Stomach (tissue), 9 donors: ENCODE data around the gene PEF1. TPM values are rescaled to one million over a fixed set of nuclear protein-coding genes. Genes with fewer than 3 reads are reported as not detected.

Experiments used
- DNase-seq, 2 donors: peaks; one replicate each; pipeline versions ENCODE4 v3.0.0 to v3.0.0-alpha.2; 2013 to 2019
- H3K27ac ChIP-seq, 5 donors: fragments of 200-600 bp in 4 of 5; sonication (generic) in 4 of 5; one replicate each; pipeline ENCODE4 v1.5.1; 2013 to 2019; ENCODE audit warnings: mild to moderate bottlenecking in 1 of 5, moderate library complexity in 1 of 5
- H3K27me3 ChIP-seq, 3 donors: fragments of 200-600 bp; sonication (generic); one replicate each; pipeline ENCODE4 v1.5.1; 2017 to 2019; ENCODE audit warnings: mixed run types in 1 of 3
- H3K36me3 ChIP-seq, 4 donors: fragments of 200-600 bp; sonication (generic); 1 replicate in 3 of 4; 2 replicates in 1 of 4; pipeline ENCODE4 v1.5.1; 2016 to 2019
- H3K4me1 ChIP-seq, 4 donors: fragments of 200-600 bp; sonication (generic); one replicate each; pipeline ENCODE4 v1.5.1; 2016 to 2019
- H3K4me3 ChIP-seq, 4 donors: fragments of 200-600 bp; sonication (generic) in 3 of 4; one replicate each; pipeline ENCODE4 v1.5.1; 2016 to 2019; ENCODE audit warnings: mild to moderate bottlenecking in 1 of 4
- H3K9me3 ChIP-seq, 4 donors: fragments of 200-600 bp; sonication (generic); one replicate each; pipeline ENCODE4 v1.5.1; 2016 to 2019
- EP300 ChIP-seq: sonication (generic); formaldehyde crosslinking; IDR thresholded peaks from one replicate; pipeline ENCODE4 v1.6.1; 2017; ENCODE audit warnings: antibody characterized with exemption
- POLR2A ChIP-seq, 4 donors: fragments of 450-650 bp; IDR thresholded peaks; one replicate each; pipeline ENCODE4 v1.6.1; 2016; ENCODE audit warnings: antibody characterized with exemption in 4 of 4, control low read depth in 2 of 4, mild to moderate bottlenecking in 1 of 4, moderate library complexity in 1 of 4
- POLR2AphosphoS5 ChIP-seq, 3 donors: sonication (generic); formaldehyde crosslinking; IDR thresholded peaks; one replicate each; pipeline ENCODE4 v1.6.1; 2016; ENCODE audit warnings: antibody characterized with exemption in 3 of 3
- WGBS, 5 donors: extraction: QIAGEN DNeasy Blood & Tissue Kit in 3 of 5; methylation state at CpG; one replicate each; pipeline versions ENCODE4 v1.1.5 to v1.1.7; 2013 to 2018; 5-methylcytosine and 5-hydroxymethylcytosine counted together
- intact Hi-C: fragments of 100-400 bp; cut with DNase I; formaldehyde crosslinking; loops from one replicate; pipeline ENCODE4 v1.15.1; 2023; ENCODE audit warnings: low total_unique reads
- polyA plus RNA-seq, 3 donors: library from polyadenylated mRNA; stranded (reverse); fragments of 200-250 nt; gene quantifications; one replicate each; pipeline ENCODE4 v1.2.3, GENCODE V29; 2013
- total RNA-seq, 5 donors: library from RNA; depleted of rRNA; stranded (reverse); fragments of >200 nt; gene quantifications; one replicate each; pipeline versions ENCODE4 v1.1.0 to v1.2.3, GENCODE V29; 2014 to 2016
- TF ChIP-seq, protein P1 (sequence below), 7 experiments: fragments of 450-650 bp in 4 of 7; fragments of 200-600 bp in 3 of 7; sonication (generic) in 3 of 7; IDR thresholded peaks; one replicate each; pipeline ENCODE4 v1.5.1; 2016 to 2019; ENCODE audit warnings: antibody characterized with exemption in 7 of 7, control low read depth in 2 of 7, mild to moderate bottlenecking in 1 of 7
- donor health status: healthy with polysubstance abuse.
- donor health status: Bipolar disorder and iron deficiency.
- donor health status: healthy.

Gene PEF1
- total and polyA plus RNA-seq, 8 donors = 19.7 to 91.0 (median 66.1) TPM

DNA sequence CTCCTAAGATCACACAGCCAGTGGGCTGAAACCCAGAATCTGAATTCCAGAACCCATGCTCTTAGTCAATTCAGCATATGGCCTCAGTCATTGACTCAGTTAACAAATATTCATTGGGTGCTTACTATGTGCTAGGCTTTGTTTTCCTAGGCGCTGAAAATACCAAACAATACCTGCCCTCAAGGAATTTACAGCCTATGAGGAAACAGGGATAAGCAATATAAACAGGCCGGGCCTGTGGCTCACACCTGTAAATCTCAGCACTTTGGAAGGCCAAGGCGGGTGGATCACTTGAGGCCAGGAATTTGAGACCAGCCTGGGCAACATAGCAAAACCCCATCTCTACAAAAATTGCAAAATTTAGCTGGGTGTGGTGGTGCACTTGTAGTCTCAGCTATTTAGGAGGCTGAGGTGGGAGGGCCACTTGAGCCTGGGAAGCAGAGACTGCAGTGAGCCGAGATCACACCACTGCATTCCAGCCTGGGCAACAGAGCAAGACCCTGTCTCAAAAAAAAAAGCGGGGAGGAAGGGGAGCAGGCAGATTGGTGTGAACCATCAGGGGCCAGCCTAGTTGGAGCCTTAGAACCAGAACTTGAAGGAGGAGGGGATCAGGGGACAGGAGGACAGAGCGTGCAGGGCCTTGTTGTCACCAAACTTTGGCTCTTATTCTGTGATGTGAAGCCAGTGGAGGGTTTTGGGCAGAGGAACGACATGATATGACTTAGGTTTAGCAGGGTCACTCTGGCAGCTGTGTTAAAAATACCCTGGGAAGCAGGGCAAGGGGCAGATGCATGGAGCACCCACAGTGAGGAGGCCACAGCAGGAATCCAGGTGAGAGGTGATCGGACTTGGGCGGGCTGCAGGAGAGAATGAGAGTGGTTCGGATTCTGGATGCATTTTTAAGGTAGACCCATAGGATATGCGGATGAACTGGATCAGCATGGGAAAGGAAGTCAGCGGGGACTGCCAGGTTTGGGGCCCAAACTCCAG, 62.6 kb downstream of the PEF1 start:
- Histone ChIP-seq H3K27ac (peak overlapping the region; percentile 76 to 92 (median 86)), H3K4me3 (no peak overlapping the region), H3K27me3 (peaks cover 0 to under 1% (median 0%) of the 10 kb centered on the region in 3 donors), H3K4me1 (peaks cover 52 to 88% (median 73%) of the 10 kb centered on the region in 4 donors), H3K9me3 (no peaks in the 10 kb centered on the region), H3K36me3 (peaks cover 18 to 42% (median 33%) of the 10 kb centered on the region in 4 donors)
- intact Hi-C loops = no loop called here
- WGBS, 5 donors = 63 to 73% (median 70%) methylated on average over 12 of the region's 12 CpGs
- TF ChIP-seq, protein P1, sequence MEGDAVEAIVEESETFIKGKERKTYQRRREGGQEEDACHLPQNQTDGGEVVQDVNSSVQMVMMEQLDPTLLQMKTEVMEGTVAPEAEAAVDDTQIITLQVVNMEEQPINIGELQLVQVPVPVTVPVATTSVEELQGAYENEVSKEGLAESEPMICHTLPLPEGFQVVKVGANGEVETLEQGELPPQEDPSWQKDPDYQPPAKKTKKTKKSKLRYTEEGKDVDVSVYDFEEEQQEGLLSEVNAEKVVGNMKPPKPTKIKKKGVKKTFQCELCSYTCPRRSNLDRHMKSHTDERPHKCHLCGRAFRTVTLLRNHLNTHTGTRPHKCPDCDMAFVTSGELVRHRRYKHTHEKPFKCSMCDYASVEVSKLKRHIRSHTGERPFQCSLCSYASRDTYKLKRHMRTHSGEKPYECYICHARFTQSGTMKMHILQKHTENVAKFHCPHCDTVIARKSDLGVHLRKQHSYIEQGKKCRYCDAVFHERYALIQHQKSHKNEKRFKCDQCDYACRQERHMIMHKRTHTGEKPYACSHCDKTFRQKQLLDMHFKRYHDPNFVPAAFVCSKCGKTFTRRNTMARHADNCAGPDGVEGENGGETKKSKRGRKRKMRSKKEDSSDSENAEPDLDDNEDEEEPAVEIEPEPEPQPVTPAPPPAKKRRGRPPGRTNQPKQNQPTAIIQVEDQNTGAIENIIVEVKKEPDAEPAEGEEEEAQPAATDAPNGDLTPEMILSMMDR (IDR thresholded peaks at IDR 0.05) = no peak
- no peak for TF ChIP-seq POLR2AphosphoS5 (IDR thresholded peaks at IDR 0.05)
- no peak for TF ChIP-seq POLR2A (IDR thresholded peaks at IDR 0.05)
- TF ChIP-seq EP300 = no peak
- DNase-seq = no peak

DNA sequence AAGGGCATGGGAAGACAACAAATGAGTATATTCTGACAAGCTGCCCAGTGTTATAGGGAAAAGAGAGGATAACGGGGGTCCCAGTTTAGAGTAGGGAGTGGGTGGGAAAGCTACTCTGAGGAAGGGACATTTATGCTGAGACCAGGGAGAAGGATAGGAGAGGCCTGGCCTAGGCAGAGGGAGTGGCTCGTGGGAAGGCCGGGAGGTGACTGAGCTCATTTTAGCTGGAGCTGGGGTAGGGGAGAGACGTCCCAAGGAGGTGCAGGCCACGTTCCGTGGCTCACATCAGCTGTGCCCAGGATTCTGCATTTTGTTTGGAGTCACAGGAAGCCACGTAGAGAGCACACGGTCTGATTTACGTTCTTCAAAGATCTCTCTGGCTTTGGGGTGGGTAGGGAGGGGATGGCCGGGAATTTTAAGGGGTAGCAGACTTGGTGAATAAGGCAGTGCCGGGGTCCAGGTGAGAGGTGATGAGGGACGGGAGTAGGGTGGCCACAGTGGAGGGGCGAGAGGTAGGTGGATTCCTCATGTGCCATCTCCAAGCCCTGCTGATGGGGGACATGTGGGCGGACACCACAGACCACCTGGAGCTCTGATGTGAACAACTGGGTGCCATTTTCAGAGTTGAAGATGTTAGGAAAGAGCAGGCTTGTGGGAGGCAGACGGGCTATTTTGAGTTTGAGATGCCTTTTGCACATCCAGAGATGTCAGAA, 63.6 kb downstream of the PEF1 start:
- Histone ChIP-seq H3K4me1 (peaks cover 54 to 80% (median 71%) of the 10 kb centered on the region in 4 donors), H3K27ac (peak overlapping the region; percentile 28 to 92 (median 86)), H3K4me3 (peak overlapping the region in 2 of 4 donors; percentile 33 to 39), H3K36me3 (peaks cover 14 to 31% (median 23%) of the 10 kb centered on the region in 4 donors), H3K9me3 (no peaks in the 10 kb centered on the region), H3K27me3 (peaks cover 0 to 11% (median 0%) of the 10 kb centered on the region in 3 donors)
- 67 to 75% (median 71%) methylated on average over 15 of the region's 15 CpGs for WGBS, 5 donors
- DNase-seq = no peak
- intact Hi-C loops = no loop called here
- TF ChIP-seq EP300 (no peak), POLR2A (IDR thresholded peaks at IDR 0.05) (no peak), POLR2AphosphoS5 (IDR thresholded peaks at IDR 0.05) (no peak)
- TF ChIP-seq, protein P1 (IDR thresholded peaks at IDR 0.05) = no peak

DNA sequence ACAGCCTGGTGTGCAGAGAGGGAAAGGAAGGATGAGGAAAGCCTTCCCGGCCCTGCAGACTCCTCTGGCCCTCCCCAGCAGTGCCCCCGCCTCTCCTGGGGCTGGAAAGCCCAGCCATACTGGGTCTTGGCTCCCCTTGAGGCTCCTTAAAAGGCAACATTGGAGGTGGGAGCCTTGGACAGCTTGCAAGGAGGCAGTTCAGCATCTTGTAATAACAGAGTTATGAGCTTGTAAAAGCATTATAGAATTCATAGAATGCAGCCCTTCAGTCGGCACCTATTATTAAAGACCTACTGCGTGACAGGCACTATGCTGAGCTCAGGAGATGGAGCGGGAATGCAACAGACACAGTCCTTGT, 64.2 kb downstream of the PEF1 start:
- TF ChIP-seq, protein P1 (IDR thresholded peaks at IDR 0.05) = no peak
- TF ChIP-seq POLR2AphosphoS5 (IDR thresholded peaks at IDR 0.05) (no peak), POLR2A (IDR thresholded peaks at IDR 0.05) (no peak), EP300 (no peak)
- peak overlapping the region; percentile 53 to 92 (median 86) for H3K27ac ChIP-seq
- no peaks in the 10 kb centered on the region for H3K9me3 ChIP-seq
- H3K4me1 ChIP-seq = peaks cover 60 to 81% (median 74%) of the 10 kb centered on the region in 4 donors
- peaks cover 9 to 25% (median 18%) of the 10 kb centered on the region in 4 donors for H3K36me3 ChIP-seq
- H3K27me3 ChIP-seq = peaks cover 0 to 12% (median 0%) of the 10 kb centered on the region in 3 donors
- DNase-seq = peak in 1 of 2 donors; percentile 82
- intact Hi-C loops = no loop called here
- WGBS, 5 donors = 37 to 58% (median 55%) methylated on average over 5 of the region's 5 CpGs
- peak overlapping the region; percentile 8 to 39 (median 25) for H3K4me3 ChIP-seq

Other genes with a start within 250 kb of the PEF1 start
- 100 to 1,000 TPM in 1 of 5 donors, 10 to 100 TPM in 4; 12.3 to 114 (median 92.0) TPM for gene SERINC2, start 231.7 kb downstream of the PEF1 start, total RNA-seq
- 10 to 100 TPM; 50.9 to 76.3 (median 55.6) TPM for gene SERINC2, start 231.7 kb downstream of the PEF1 start, polyA plus RNA-seq
- 100 to 1,000 TPM in 4 of 5 donors, 10 to 100 TPM in 1; 88.1 to 691 (median 173) TPM for gene TINAGL1, start 68.4 kb downstream of the PEF1 start, total RNA-seq
- gene TINAGL1, start 68.4 kb downstream of the PEF1 start, polyA plus RNA-seq = 10 to 100 TPM; 17.9 to 43.8 (median 37.6) TPM
- gene HCRTR1, start 27.2 kb downstream of the PEF1 start, total RNA-seq = not detected
- gene HCRTR1, start 27.2 kb downstream of the PEF1 start, polyA plus RNA-seq = not detected
- gene COL16A1, start 59.1 kb upstream of the PEF1 start, total RNA-seq = 100 to 1,000 TPM in 3 of 5 donors, 10 to 100 TPM in 2; 64.2 to 127 (median 118) TPM
- 10 to 100 TPM; 19.8 to 27.4 (median 24.7) TPM for gene COL16A1, start 59.1 kb upstream of the PEF1 start, polyA plus RNA-seq
- 1 to 10 TPM in 4 of 5 donors, not detected in 1; 1.3 to 4.9 (median 2.8) TPM for gene ADGRB2, start 119.5 kb upstream of the PEF1 start, total RNA-seq
- 1 to 10 TPM in 2 of 3 donors, under 1 TPM in 1; 0.61 to 1.9 (median 1.5) TPM for gene ADGRB2, start 119.5 kb upstream of the PEF1 start, polyA plus RNA-seq
- 10 to 100 TPM in 1 of 5 donors, 1 to 10 TPM in 2, under 1 TPM in 1, not detected in 1; 0.55 to 11.1 (median 5.1) TPM for gene SPOCD1, start 171.1 kb upstream of the PEF1 start, total RNA-seq
- gene SPOCD1, start 171.1 kb upstream of the PEF1 start, polyA plus RNA-seq = 1 to 10 TPM in 2 of 3 donors, under 1 TPM in 1; 0.95 to 5.6 (median 3.1) TPM